BE2C (cell line): Measurements from ENCODE around the gene C14orf93. TPM values are rescaled to one million over a fixed set of nuclear protein-coding genes. Genes with fewer than 3 reads are reported as not detected.

Experiments used
- DNase-seq: peaks from one replicate; pipeline ENCODE4 v3.0.0-alpha.2; 2020
- H3K27me3 ChIP-seq: fragments of 250-450 bp; sonication (Bioruptor Pico); 2 replicates; pipeline ENCODE4 v1.5.1; 2020; ENCODE audit warnings: mild to moderate bottlenecking
- H3K36me3 ChIP-seq: fragments of 250-450 bp; sonication (Bioruptor Pico); 2 replicates; pipeline ENCODE4 v1.5.1; 2020; ENCODE audit warnings: mild to moderate bottlenecking
- H3K4me1 ChIP-seq: fragments of 250-450 bp; sonication (Bioruptor Pico); 2 replicates; pipeline ENCODE4 v1.5.1; 2020
- H3K4me3 ChIP-seq: 2 replicates; pipeline ENCODE4 v1.5.1; 2011; ENCODE audit warnings: low read depth, low read length
- H3K9me3 ChIP-seq: fragments of 250-450 bp; sonication (Bioruptor Pico); 2 replicates; pipeline ENCODE4 v1.5.1; 2020
- CTCF ChIP-seq: IDR thresholded peaks from 2 replicates; pipeline ENCODE4 v1.5.1; 2012; ENCODE audit warnings: mild to moderate bottlenecking, low read depth, low read length
- polyA plus RNA-seq: library from polyadenylated mRNA; unstranded; fragments of >200 nt; gene quantifications from one replicate; pipeline ENCODE4 v1.2.1, GENCODE V29; 2012; ENCODE audit warnings: low read depth, missing spikeins; ENCODE audit not compliant: insufficient read length, insufficient read depth

C14orf93 gene
- polyA plus RNA-seq = 13.4 TPM

- DNase-seq = peak; percentile 86
- H3K9me3 ChIP-seq = no peaks in the 10 kb centered on the region; the same call in 1 of the 2 replicates
- peak within 1 kb of the TSS; percentile 68 for H3K4me3 ChIP-seq
- peaks cover 23% of the 10 kb centered on the region for H3K4me1 ChIP-seq
- TF ChIP-seq CTCF = no peak
- no peaks in the 10 kb centered on the region for H3K27me3 ChIP-seq
- H3K36me3 ChIP-seq = no peaks in the 10 kb centered on the region
Observed at GRCh38 chr14:23009939-23010726, at the start of gene C14orf93. Gene C14orf93, minus strand, starts transcription at chr14:23010143. Its CDS starts 11,120 bp downstream, at chr14:22999023.

- no peaks in the 10 kb centered on the region for H3K9me3 ChIP-seq
- no peak for DNase-seq
- H3K36me3 ChIP-seq = peaks cover 54% of the 10 kb centered on the region
- no peaks in the 10 kb centered on the region for H3K27me3 ChIP-seq
- TF ChIP-seq CTCF = no peak
- H3K4me1 ChIP-seq = peaks cover 11% of the 10 kb centered on the region
- no peak overlapping the region for H3K4me3 ChIP-seq
Observed at GRCh38 chr14:23058654-23059504, 48.9 kb upstream of the C14orf93 start.

GRCh38 chr14:23057757-23058653, 48.1 kb upstream of the C14orf93 start:
- Histone ChIP-seq H3K27me3 (no peaks in the 10 kb centered on the region), H3K4me1 (peaks cover 11% of the 10 kb centered on the region), H3K4me3 (peak overlapping the region; percentile 79), H3K9me3 (no peaks in the 10 kb centered on the region), H3K36me3 (peaks cover 54% of the 10 kb centered on the region)
- peak; percentile 94 for DNase-seq
- TF ChIP-seq CTCF = peak; percentile 93

GRCh38 chr14:23056956-23057756, 47.2 kb upstream of the C14orf93 start, which contains the start of gene CDH24:
Gene CDH24, minus strand, starts transcription at chr14:23057520. Its CDS starts 1,787 bp downstream, at chr14:23055733.
- H3K9me3 ChIP-seq = no peaks in the 10 kb centered on the region
- no peaks in the 10 kb centered on the region for H3K27me3 ChIP-seq
- peaks cover 11% of the 10 kb centered on the region for H3K4me1 ChIP-seq
- H3K4me3 ChIP-seq = peak within 1 kb of the TSS; percentile 79
- no peak for TF ChIP-seq CTCF
- peak; percentile 88 for DNase-seq
- H3K36me3 ChIP-seq = peaks cover 54% of the 10 kb centered on the region
